HepG2 (cell line): ENCODE measurements around the gene OTUB2. TPM values are rescaled to one million over a fixed set of nuclear protein-coding genes. Genes with fewer than 3 reads are reported as not detected.

Experiments used
- ATAC-seq: fragments of 200-7000 bp; cut with Tn5 transposase; 3 replicates; pipeline ENCODE4 v1.9.1; 2020; ENCODE audit warnings: mild to moderate bottlenecking, moderate library complexity
- BruUV-seq: library from RNA; stranded (reverse); fragments of 400-500 nt; replicated peaks from 2 replicates; lab custom pipeline; 2021; lab: Mats Ljungman, UMichigan
- CTCF ChIA-PET: fragments of 300-600 bp; formaldehyde crosslinking; extraction: SDS; loops from one replicate; lab custom pipeline; 2021; ENCODE audit warnings: low total read pairs, inconsistent platforms, low intra/inter-chr PET ratio; lab: Yijun Ruan, JAX
- POLR2A ChIA-PET: fragments of 350-600 bp; sonication (Branson Sonifier 250); formaldehyde crosslinking; loops from one replicate; lab custom pipeline; 2020; ENCODE audit warnings: antibody characterized with exemption, inconsistent platforms; lab: Yijun Ruan, JAX
- DNase-seq: peaks from one replicate; pipeline ENCODE4 v3.0.0-alpha.2; 2015; ENCODE audit warnings: low spot score
- FAIRE-seq: peaks from 3 replicates; lab custom pipeline; 2011; peaks lifted over from hg19 to GRCh38; lab: Jason Lieb, UNC
- H2AFZ ChIP-seq: one replicate; pipeline ENCODE4 v1.6.1; 2011; ENCODE audit warnings: low read length, inconsistent platforms
- H3K27ac ChIP-seq: fragments of 300-600 bp; 3 replicates; pipeline ENCODE4 v1.8.0; 2011; ENCODE audit warnings: mixed run types, mild to moderate bottlenecking, mixed read lengths, low read length, inconsistent platforms; ENCODE audit not compliant: insufficient read depth; ENCODE audit errors: extremely low read length
- H3K27me3 ChIP-seq, 2 experiments: fragments of 200-600 bp in 1 of 2; 2 replicates in 1 of 2; 3 replicates in 1 of 2; pipeline versions ENCODE4 v1.6.0 to v1.8.0; 2011; ENCODE audit warnings: low read length in 2 of 2, mild to moderate bottlenecking in 2 of 2, moderate library complexity in 2 of 2, inconsistent platforms in 1 of 2; ENCODE audit not compliant: insufficient read depth in 2 of 2, control insufficient read depth in 1 of 2
- H3K36me3 ChIP-seq, 2 experiments: fragments of 200-600 bp in 1 of 2; replicated peaks in 1 of 2; 2 replicates in 1 of 2; 3 replicates in 1 of 2; pipeline versions ENCODE4 v1.5.1 to v1.8.0; 2011; ENCODE audit warnings: low read length in 2 of 2, inconsistent platforms in 1 of 2; ENCODE audit not compliant: insufficient read depth in 2 of 2, control insufficient read depth in 1 of 2
- H3K4me1 ChIP-seq: 2 replicates; pipeline ENCODE4 v1.5.1; 2012; ENCODE audit warnings: low read length, inconsistent platforms; ENCODE audit not compliant: insufficient read depth
- H3K4me2 ChIP-seq: 2 replicates; pipeline ENCODE4 v1.6.0; 2011; ENCODE audit warnings: low read depth, low read length, inconsistent platforms
- H3K4me3 ChIP-seq, 3 experiments: fragments of 200-600 bp in 1 of 3; sonication (generic), shearing (Covaris generic) in 1 of 3; replicated peaks in 1 of 3; 2 replicates each; pipeline ENCODE4 v1.5.1; 2011 to 2016; ENCODE audit warnings: low read length in 3 of 3, inconsistent platforms in 2 of 3, low read depth in 2 of 3, mild to moderate bottlenecking in 2 of 3, control low read depth in 1 of 3, mixed read lengths in 1 of 3; ENCODE audit not compliant: insufficient read depth in 1 of 3
- H3K79me2 ChIP-seq: one replicate; pipeline ENCODE4 v1.6.1; 2011; ENCODE audit warnings: low read length, inconsistent platforms; ENCODE audit not compliant: insufficient read depth
- H3K9ac ChIP-seq: 2 replicates; pipeline ENCODE4 v1.6.0; 2011; ENCODE audit warnings: mild to moderate bottlenecking, low read depth, low read length, inconsistent platforms; ENCODE audit not compliant: insufficient read depth
- H3K9me3 ChIP-seq: 2 replicates; pipeline ENCODE4 v1.5.1; 2012; ENCODE audit warnings: mild to moderate bottlenecking, low read length
- H4K20me1 ChIP-seq: 2 replicates; pipeline ENCODE4 v1.6.0; 2011; ENCODE audit warnings: inconsistent platforms, mild to moderate bottlenecking, low read length, moderate library complexity; ENCODE audit not compliant: insufficient read depth
- DMAP1 ChIP-seq: IDR thresholded peaks from 2 replicates; pipeline ENCODE4 v1.6.1; 2016
- HNF4G ChIP-seq, 2 experiments: sonication (generic) in 1 of 2; formaldehyde crosslinking in 1 of 2; IDR thresholded peaks; 2 replicates each; pipeline versions ENCODE4 v1.4.0 to v1.6.1; 2011 to 2020; ENCODE audit warnings: borderline replicate concordance in 2 of 2, low read depth in 2 of 2, mild to moderate bottlenecking in 2 of 2, low read length in 1 of 2, missing genetic modification reagents in 1 of 2, moderate library complexity in 1 of 2
- HNRNPL ChIP-seq: fragments of 200-400 bp; formaldehyde crosslinking; IDR thresholded peaks from 2 replicates; pipeline ENCODE4 v1.6.1; 2017; ENCODE audit warnings: mild to moderate bottlenecking, low read depth, low read length
- MYNN ChIP-seq: sonication (generic); formaldehyde crosslinking; IDR thresholded peaks from 2 replicates; pipeline ENCODE4 v1.4.0; 2020; ENCODE audit warnings: mild to moderate bottlenecking, low read depth, missing genetic modification reagents
- NFE2L2 ChIP-seq: fragments of 150-350 bp; IDR thresholded peaks from 2 replicates; pipeline ENCODE4 v1.6.1; 2014; ENCODE audit warnings: low read length
- SMARCE1 ChIP-seq: fragments of 450-650 bp; IDR thresholded peaks from 2 replicates; pipeline ENCODE4 v1.6.1; 2017; ENCODE audit warnings: borderline replicate concordance
- SUZ12 ChIP-seq: fragments of 150-350 bp; IDR thresholded peaks from 2 replicates; pipeline ENCODE4 v1.6.1; 2014; ENCODE audit warnings: low read depth, low read length
- TGIF2 ChIP-seq: IDR thresholded peaks from 2 replicates; pipeline ENCODE4 v1.6.1; 2016; ENCODE audit warnings: control low read depth, missing compliant biosample characterization
- ZKSCAN8 ChIP-seq: IDR thresholded peaks from 2 replicates; pipeline ENCODE4 v1.6.1; 2016; ENCODE audit warnings: borderline replicate concordance, missing genetic modification reagents, missing compliant biosample characterization
- ZMYM2 ChIP-seq: sonication (generic); formaldehyde crosslinking; IDR thresholded peaks from 2 replicates; pipeline ENCODE4 v1.8.0; 2022; ENCODE audit warnings: mild to moderate bottlenecking, missing genetic modification reagents
- ZNF629 ChIP-seq: sonication (generic); formaldehyde crosslinking; conservative IDR thresholded peaks from 2 replicates; pipeline ENCODE4 v1.5.0; 2020; ENCODE audit warnings: missing genetic modification reagents
- ZSCAN29 ChIP-seq: sonication (generic); formaldehyde crosslinking; conservative IDR thresholded peaks from 2 replicates; pipeline ENCODE4 v1.4.0; 2020; ENCODE audit warnings: mild to moderate bottlenecking, missing genetic modification reagents
- WGBS: methylation state at CpG from one replicate; pipeline ENCODE4 v1.1.6; 2017; ENCODE audit warnings: low lambda C conversion rate; 5-methylcytosine and 5-hydroxymethylcytosine counted together
- in situ Hi-C: cut with HindIII; loops from 2 replicates; pipeline ENCODE4 v1.10.0; 2017; ENCODE audit warnings: low pct_unique_long_range_greater_than_20kb; ENCODE audit not compliant: extremely low pct_ligation_motif_present
- intact Hi-C: fragments of 100-400 bp; cut with micrococcal nuclease; formaldehyde crosslinking; loops from one replicate; pipeline ENCODE4 v1.10.0; 2022; ENCODE audit not compliant: unreplicated experiment
- polyA plus RNA-seq, 8 experiments: library from polyadenylated mRNA; depleted of rRNA in 3 of 8; stranded (reverse) in 7 of 8; unstranded in 1 of 8; fragments of >200 nt; fragmentation: Illumina TruSeq in 4 of 8; extraction: Trizol in 4 of 8; gene quantifications; 2 replicates each; pipeline versions ENCODE4 v1.2.1 to v1.2.3, GENCODE V29; 2011 to 2016; ENCODE audit warnings: low read depth in 4 of 8, missing spikeins in 1 of 8, mixed read lengths in 1 of 8; ENCODE audit not compliant: insufficient read depth in 1 of 8
- total RNA-seq, 5 experiments: library from RNA; depleted of rRNA; stranded (reverse); fragments of >200 nt; fragmentation: Illumina TruSeq; extraction: Trizol; gene quantifications; 2 replicates each; pipeline ENCODE4 v1.2.3, GENCODE V29; 2016; ENCODE audit warnings: low read depth in 1 of 5
- TF ChIP-seq, protein P1 (sequence below): IDR thresholded peaks from 2 replicates; pipeline ENCODE4 v1.6.1; 2018; ENCODE audit warnings: missing genetic modification reagents, mild to moderate bottlenecking, missing compliant biosample characterization
- TF ChIP-seq, protein P2 (sequence below), 2 experiments: sonication (generic) in 1 of 2; formaldehyde crosslinking in 1 of 2; IDR thresholded peaks; 2 replicates each; pipeline versions ENCODE4 v1.4.0 to v1.6.1; 2018 to 2020; ENCODE audit warnings: missing genetic modification reagents in 2 of 2, borderline replicate concordance in 1 of 2, low read depth in 1 of 2, mild to moderate bottlenecking in 1 of 2, missing biosample characterization in 1 of 2

The OTUB2 gene
- total and polyA plus RNA-seq, 2 of the 13 experiments (the other 11 are each of a cell fraction or from before 2014, with no cell fraction given), result 2.2 to 2.4 TPM

DNA sequence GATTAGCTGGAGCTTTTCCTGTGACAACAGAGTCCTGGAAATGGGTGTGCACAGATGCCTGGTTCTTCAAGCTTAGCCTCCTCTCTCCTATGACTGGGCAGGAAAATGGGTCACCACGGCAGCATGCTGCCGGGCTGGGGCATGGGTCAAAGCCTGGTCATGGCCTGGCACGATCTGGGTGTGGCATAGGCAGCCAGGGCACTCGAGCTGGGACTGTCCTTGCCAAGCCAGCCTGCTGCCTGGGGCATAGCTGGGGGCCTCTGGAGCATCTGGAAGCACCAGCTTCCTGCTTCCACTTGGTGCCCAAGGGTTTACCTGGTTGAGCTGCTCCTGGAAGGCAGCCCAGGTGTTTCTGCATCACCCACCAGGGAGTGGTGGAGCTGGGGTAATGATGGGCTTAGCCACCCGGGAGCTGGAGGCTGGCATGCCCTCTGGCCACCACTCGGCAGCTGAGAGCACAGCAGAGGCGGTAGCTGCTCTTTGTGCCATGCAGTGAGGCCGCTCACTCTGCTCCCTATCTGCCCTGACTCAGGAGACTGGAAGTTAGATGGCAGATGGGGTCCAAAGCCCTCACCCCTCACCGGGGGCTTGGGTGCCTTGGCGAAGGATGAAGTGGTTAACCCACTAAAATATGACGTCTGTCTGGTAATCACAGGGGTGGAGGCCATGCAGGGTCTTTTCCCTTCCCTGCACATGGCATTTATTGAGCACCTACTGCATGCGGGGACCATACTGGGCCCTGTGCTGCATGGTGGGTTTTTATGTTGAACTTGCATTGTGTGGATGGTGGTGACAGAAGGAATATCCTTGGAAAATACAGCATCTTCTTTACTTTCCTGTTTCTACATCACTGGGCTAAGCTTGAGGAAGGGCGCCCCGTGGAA, 1.7 kb downstream of the OTUB2 start:
- in situ Hi-C loops (no loop called here), intact Hi-C loops (no loop called here)
- DNase-seq (no peak), FAIRE-seq (no peak), ATAC-seq (no peak)
- no peak overlapping the region for H2AFZ ChIP-seq
- peaks cover 50% of the 10 kb centered on the region for H3K4me1 ChIP-seq
- H3K4me3 ChIP-seq, result peak overlapping the region in 1 of 3 experiments; percentile 71; a peak in 1 of 6 replicates
- TF ChIP-seq MYNN (CRISPR knock-in tag), result no peak
- no peak for TF ChIP-seq ZSCAN29 (CRISPR knock-in tag)
- TF ChIP-seq HNRNPL, result 0 out of 2 replicates have a peak, but pooled peaks have one; percentile 21
- TF ChIP-seq ZNF629, result peak; percentile 47
- TF ChIP-seq SMARCE1, result no peak
- TF ChIP-seq DMAP1 (CRISPR knock-in tag), result no peak
- TF ChIP-seq SUZ12, result no peak
- peak; percentile 98 for TF ChIP-seq ZKSCAN8 (CRISPR knock-in tag)
- peak; percentile 55; the same call in 1 of the 2 replicates for TF ChIP-seq ZMYM2 (CRISPR knock-in tag)
- TF ChIP-seq, protein P1, sequence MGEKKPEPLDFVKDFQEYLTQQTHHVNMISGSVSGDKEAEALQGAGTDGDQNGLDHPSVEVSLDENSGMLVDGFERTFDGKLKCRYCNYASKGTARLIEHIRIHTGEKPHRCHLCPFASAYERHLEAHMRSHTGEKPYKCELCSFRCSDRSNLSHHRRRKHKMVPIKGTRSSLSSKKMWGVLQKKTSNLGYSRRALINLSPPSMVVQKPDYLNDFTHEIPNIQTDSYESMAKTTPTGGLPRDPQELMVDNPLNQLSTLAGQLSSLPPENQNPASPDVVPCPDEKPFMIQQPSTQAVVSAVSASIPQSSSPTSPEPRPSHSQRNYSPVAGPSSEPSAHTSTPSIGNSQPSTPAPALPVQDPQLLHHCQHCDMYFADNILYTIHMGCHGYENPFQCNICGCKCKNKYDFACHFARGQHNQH (CRISPR knock-in tag), result peak; percentile 7; the same call in 1 of the 2 replicates
- TF ChIP-seq TGIF2 (CRISPR knock-in tag), result no peak
- TF ChIP-seq NFE2L2, result no peak
- TF ChIP-seq, protein P2, sequence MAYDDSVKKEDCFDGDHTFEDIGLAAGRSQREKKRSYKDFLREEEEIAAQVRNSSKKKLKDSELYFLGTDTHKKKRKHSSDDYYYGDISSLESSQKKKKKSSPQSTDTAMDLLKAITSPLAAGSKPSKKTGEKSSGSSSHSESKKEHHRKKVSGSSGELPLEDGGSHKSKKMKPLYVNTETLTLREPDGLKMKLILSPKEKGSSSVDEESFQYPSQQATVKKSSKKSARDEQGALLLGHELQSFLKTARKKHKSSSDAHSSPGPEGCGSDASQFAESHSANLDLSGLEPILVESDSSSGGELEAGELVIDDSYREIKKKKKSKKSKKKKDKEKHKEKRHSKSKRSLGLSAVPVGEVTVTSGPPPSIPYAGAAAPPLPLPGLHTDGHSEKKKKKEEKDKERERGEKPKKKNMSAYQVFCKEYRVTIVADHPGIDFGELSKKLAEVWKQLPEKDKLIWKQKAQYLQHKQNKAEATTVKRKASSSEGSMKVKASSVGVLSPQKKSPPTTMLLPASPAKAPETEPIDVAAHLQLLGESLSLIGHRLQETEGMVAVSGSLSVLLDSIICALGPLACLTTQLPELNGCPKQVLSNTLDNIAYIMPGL (CRISPR knock-in tag; IDR thresholded peaks at IDR 0.05; ENCODE audit: borderline replicate concordance in 1 of 2, low read depth in 1 of 2), result 0 out of 4 replicates have a peak, but pooled peaks of 1 of the 2 experiments have one; percentile 2
- TF ChIP-seq HNF4G (IDR thresholded peaks at IDR 0.05; ENCODE audit: borderline replicate concordance, low read depth, low read length), result no peak
- 0 out of 2 replicates have a peak, but pooled peaks have one; percentile 25 for TF ChIP-seq HNF4G (CRISPR knock-in tag; IDR thresholded peaks at IDR 0.05; ENCODE audit: borderline replicate concordance, low read depth)
- H3K79me2 ChIP-seq, result peaks cover 2% of the 10 kb centered on the region
- H3K36me3 ChIP-seq, result no peaks in the 10 kb centered on the region
- CTCF ChIA-PET, result interaction anchor here (0.8 to 1.0 kb wide), 2 partner anchors 10 to 109 kb away, joined by 3 read pairs; no protein-coding TSS in a partner anchor
- no peaks in the 10 kb centered on the region for H3K9me3 ChIP-seq
- H3K9ac ChIP-seq, result peak overlapping the region; percentile 23; the same call in 1 of the 2 replicates
- H3K27ac ChIP-seq, result peak overlapping the region; percentile 19
- H3K4me2 ChIP-seq, result peak overlapping the region; percentile 73
- no peaks in the 10 kb centered on the region for H4K20me1 ChIP-seq
- WGBS, result 65% methylated on average over 5 of the region's 14 CpGs
- H3K27me3 ChIP-seq, result no peaks in the 10 kb centered on the region
- POLR2A ChIA-PET, result interaction anchor here (0.8 to 1.8 kb wide), 8 partner anchors 8 to 289 kb away, joined by 3 to 9 read pairs (median 4); partner anchors contain the start of genes DDX24, IFI27L1 and SERPINA10
- BruUV-seq, result no TSS peak
